Measurements from ENCODE around the gene KLF15. TPM values are rescaled to one million over a fixed set of nuclear protein-coding genes. Genes with fewer than 3 reads are reported as not detected.
A peak's percentile ranks its signal among the peaks of the same experiment; 100 is the strongest.

The KLF15 gene
- total and polyA plus RNA-seq, 9 donors: 13.4 to 83.3 (median 40.0) TPM

DNA sequence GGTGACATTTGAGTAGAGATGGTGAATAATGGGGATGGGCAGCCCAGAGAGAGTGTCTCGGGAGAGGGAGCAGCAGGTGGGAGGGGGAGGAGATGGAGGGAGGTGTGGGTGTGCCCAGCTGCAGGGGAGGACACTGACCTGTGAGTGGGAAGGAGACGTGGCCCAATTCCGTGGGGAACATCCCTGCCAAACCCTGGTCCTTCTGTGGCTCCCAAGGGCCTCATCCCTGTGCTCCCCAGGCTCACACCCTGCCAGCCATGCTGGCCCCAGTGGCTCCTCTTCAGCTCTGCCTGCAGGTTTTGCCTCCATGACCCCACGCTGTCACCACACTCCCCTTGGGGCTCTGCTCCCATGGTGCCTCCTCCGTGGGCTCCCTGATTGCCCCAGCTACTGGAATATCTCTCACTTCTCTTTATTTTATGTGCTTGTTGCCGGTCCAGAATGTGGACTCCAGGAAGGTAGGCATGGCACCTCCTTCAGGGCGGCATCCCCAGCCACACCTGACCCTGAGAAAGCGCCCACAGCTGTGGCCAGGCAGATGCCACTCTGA lies 44.5 kb upstream of the KLF15 start:
- H3K9me3 ChIP-seq: no peaks in the 10 kb centered on the region
- intact Hi-C loops (cut with DNase I): no loop called here
- WGBS, 3 donors: 55 to 63% (median 62%) methylated on average over 8 of the region's 8 CpGs
- no peak overlapping the region for H3K27ac ChIP-seq
- H3K27me3 ChIP-seq: no peaks in the 10 kb centered on the region
- TF ChIP-seq EP300 (IDR thresholded peaks at IDR 0.05) (no peak), POLR2A (IDR thresholded peaks at IDR 0.05) (no peak)
- TF ChIP-seq, protein P1, sequence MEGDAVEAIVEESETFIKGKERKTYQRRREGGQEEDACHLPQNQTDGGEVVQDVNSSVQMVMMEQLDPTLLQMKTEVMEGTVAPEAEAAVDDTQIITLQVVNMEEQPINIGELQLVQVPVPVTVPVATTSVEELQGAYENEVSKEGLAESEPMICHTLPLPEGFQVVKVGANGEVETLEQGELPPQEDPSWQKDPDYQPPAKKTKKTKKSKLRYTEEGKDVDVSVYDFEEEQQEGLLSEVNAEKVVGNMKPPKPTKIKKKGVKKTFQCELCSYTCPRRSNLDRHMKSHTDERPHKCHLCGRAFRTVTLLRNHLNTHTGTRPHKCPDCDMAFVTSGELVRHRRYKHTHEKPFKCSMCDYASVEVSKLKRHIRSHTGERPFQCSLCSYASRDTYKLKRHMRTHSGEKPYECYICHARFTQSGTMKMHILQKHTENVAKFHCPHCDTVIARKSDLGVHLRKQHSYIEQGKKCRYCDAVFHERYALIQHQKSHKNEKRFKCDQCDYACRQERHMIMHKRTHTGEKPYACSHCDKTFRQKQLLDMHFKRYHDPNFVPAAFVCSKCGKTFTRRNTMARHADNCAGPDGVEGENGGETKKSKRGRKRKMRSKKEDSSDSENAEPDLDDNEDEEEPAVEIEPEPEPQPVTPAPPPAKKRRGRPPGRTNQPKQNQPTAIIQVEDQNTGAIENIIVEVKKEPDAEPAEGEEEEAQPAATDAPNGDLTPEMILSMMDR (IDR thresholded peaks at IDR 0.05): no peak
- no peak overlapping the region for H3K4me3 ChIP-seq
- H3K36me3 ChIP-seq: no peaks in the 10 kb centered on the region
- DNase-seq: peak in 1 of 5 donors; percentile 5
- H3K4me1 ChIP-seq (ENCODE audit: insufficient read depth): no peaks in the 10 kb centered on the region

- TF ChIP-seq, protein P1 (IDR thresholded peaks at IDR 0.05): no peak
- no peak for TF ChIP-seq EP300 (IDR thresholded peaks at IDR 0.05)
- TF ChIP-seq POLR2A (IDR thresholded peaks at IDR 0.05): no peak
- H3K27ac ChIP-seq: no peak overlapping the region
- H3K27me3 ChIP-seq: no peaks in the 10 kb centered on the region
- H3K4me1 ChIP-seq (ENCODE audit: insufficient read depth): peaks cover 3% of the 10 kb centered on the region
- intact Hi-C loops (cut with DNase I): loop anchor here in 1 of 4 donors (5.0 kb wide), 1 partner anchor 142 kb away; no protein-coding TSS in a partner anchor
- no peaks in the 10 kb centered on the region for H3K9me3 ChIP-seq
- DNase-seq: no peak
- WGBS, 3 donors: 86 to 95% (median 91%) methylated on average over 4 of the region's 4 CpGs
- H3K36me3 ChIP-seq: no peaks in the 10 kb centered on the region
- no peak overlapping the region for H3K4me3 ChIP-seq
Observed at GRCh38 chr3:126399756-126400155, 42.5 kb upstream of the KLF15 start.

DNA sequence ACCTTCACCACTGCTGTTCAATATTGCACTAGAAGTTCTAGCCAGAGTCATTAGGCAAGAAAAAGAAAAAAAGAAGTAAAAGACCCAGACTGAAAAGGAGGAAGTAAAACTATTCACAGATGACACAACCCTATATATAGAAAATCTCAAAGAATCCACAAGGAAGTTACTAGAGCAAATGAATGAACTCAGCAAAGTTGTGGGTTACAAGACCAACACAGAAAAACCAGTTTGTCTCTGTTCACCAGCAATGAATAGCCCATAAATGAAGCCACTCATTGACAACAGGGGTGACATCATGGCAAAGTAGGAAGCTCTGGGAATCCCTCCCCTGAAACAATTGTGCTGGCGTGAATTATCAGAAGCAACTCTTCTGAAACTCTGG lies 42.1 kb upstream of the KLF15 start:
- H3K36me3 ChIP-seq: no peaks in the 10 kb centered on the region
- H3K4me3 ChIP-seq: no peak overlapping the region
- H3K4me1 ChIP-seq (ENCODE audit: insufficient read depth): peaks cover 3% of the 10 kb centered on the region
- H3K27ac ChIP-seq: no peak overlapping the region
- no peaks in the 10 kb centered on the region for H3K9me3 ChIP-seq
- DNase-seq: no peak
- 75 to 86% (median 77%) methylated on average over 1 of the region's 1 CpG for WGBS, 3 donors
- TF ChIP-seq, protein P1 (IDR thresholded peaks at IDR 0.05): no peak
- TF ChIP-seq POLR2A (IDR thresholded peaks at IDR 0.05) (no peak), EP300 (IDR thresholded peaks at IDR 0.05) (no peak)
- intact Hi-C loops (cut with DNase I): loop anchor here in 1 of 4 donors (5.0 kb wide), 1 partner anchor 142 kb away; no protein-coding TSS in a partner anchor
- no peaks in the 10 kb centered on the region for H3K27me3 ChIP-seq

DNA sequence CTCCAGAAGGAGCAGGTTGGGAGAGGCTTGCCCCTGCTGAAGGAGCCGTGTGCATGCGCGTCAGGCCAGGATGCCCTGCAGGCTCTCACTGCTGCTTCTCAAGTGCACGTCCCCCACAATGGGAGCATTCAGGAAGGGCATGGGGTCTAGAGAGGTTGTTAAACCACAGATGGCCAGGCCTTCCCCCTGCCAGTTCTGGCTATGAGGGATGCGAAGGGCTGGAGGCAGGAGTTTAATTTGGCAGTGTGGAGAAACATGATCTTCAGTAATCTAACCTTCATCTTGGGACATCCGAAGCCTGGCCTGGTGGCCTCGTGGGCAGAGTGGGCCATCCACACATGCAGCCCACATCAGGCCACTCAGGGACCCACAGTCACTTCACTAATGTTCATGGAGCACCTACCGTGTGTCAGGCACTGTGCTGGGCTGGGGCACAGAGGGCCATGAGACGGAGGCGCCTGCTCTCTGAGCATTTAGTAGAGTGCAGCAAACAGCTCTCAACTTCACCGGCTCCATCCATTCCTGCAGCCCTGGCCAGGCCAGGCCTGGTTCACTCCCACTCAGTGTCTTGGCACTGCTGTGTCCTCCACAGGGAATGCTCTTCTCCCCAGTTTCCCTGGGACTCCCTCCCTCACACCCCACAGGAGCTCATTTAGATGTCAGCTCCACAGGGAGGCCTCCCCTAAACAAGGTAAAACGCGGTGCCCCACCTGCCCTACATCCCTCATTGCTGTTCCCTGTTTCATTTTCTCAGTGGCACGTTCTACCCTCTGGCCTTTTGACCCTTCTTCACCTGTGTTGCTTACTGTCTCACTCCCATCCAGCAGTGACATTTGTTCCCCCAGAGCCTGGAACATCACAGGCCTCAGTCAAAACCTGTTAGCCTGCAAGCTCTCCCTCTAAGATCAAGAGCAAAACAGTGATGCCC lies 41.5 kb upstream of the KLF15 start:
- DNase-seq: no peak
- WGBS, 3 donors: 84 to 89% (median 88%) methylated on average over 14 of the region's 14 CpGs
- H3K27me3 ChIP-seq: no peaks in the 10 kb centered on the region
- H3K36me3 ChIP-seq: no peaks in the 10 kb centered on the region
- H3K27ac ChIP-seq: no peak overlapping the region
- H3K4me3 ChIP-seq: no peak overlapping the region
- intact Hi-C loops (cut with DNase I): loop anchor here in 1 of 4 donors (5.0 kb wide), 1 partner anchor 141 kb away; no protein-coding TSS in a partner anchor
- H3K4me1 ChIP-seq (ENCODE audit: insufficient read depth): peaks cover 3% of the 10 kb centered on the region
- no peaks in the 10 kb centered on the region for H3K9me3 ChIP-seq
- TF ChIP-seq, protein P1 (IDR thresholded peaks at IDR 0.05): no peak
- TF ChIP-seq POLR2A (IDR thresholded peaks at IDR 0.05) (no peak), EP300 (IDR thresholded peaks at IDR 0.05) (no peak)

Data from ovary (tissue), 9 donors.